Stomach (tissue), 4 donors: ENCODE data around the gene ARL13B.

Experiments used
- CTCF ChIP-seq, 7 experiments: fragments of 450-650 bp in 4 of 7; fragments of 200-600 bp in 3 of 7; sonication (generic) in 3 of 7; IDR thresholded peaks; one replicate each; pipeline ENCODE4 v1.5.1; 2016 to 2019; ENCODE audit warnings: antibody characterized with exemption in 7 of 7, control low read depth in 2 of 7, mild to moderate bottlenecking in 1 of 7
- EP300 ChIP-seq: sonication (generic); formaldehyde crosslinking; IDR thresholded peaks from one replicate; pipeline ENCODE4 v1.6.1; 2017; ENCODE audit warnings: antibody characterized with exemption
- POLR2A ChIP-seq, 4 donors: fragments of 450-650 bp; IDR thresholded peaks; one replicate each; pipeline ENCODE4 v1.6.1; 2016; ENCODE audit warnings: antibody characterized with exemption in 4 of 4, control low read depth in 2 of 4, mild to moderate bottlenecking in 1 of 4, moderate library complexity in 1 of 4

- no peak for TF ChIP-seq CTCF (IDR thresholded peaks at IDR 0.05)
- no peak for TF ChIP-seq POLR2A (IDR thresholded peaks at IDR 0.05)
- no peak for TF ChIP-seq EP300
Measured at GRCh38 chr3:94064243-94064860, 84.4 kb downstream of the ARL13B start.
